Activated naive CD4-positive, alpha-beta T cell treated with anti-CD3 and anti-CD28 coated beads, Interleukin-2, amount 50 U/mL, for 16 hours (primary cell): Measurements from ENCODE around the gene CDK15.

Experiments
- DNase-seq: peaks from one replicate; pipeline ENCODE4 v3.0.0-alpha.2; 2020

CDK15 gene

DNA sequence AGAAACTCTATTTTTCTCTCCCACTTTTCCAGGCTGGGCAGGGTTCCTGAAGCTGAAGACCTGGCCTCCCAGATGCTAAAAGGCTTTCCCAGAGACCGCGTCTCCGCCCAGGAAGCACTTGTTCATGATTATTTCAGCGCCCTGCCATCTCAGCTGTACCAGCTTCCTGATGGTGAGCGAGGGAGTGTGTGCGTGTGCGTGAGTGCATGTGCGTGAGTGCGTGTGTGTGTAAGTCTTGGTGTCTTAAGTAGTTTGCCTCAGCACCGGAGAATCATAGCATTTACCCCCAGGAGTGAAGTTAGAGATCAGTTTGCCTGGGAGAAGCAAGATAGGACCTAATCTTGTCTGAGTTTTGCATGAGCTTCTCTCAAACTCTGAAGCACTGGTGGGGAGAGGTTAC, 73.7 kb downstream of the CDK15 start:
- DNase-seq, result no peak

DNA sequence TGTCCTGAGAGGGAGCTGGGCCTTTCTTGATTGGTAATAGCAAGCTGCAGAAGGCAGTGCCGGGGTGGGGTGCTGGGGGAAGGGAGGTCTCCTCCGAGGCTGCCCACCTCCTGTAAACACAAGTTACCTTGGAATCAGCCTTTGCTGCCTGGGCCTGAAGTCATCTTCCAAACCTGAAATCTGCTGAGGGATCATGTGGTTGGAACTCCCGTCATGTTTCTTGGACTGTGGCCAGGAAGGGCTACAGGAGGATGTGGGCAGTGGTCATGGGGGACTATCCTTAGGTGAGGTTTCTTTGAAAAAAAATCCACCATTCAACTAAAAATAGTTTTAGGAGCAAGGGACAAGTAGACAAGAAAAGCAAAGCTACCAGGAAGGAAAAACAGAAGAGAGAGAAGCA, 74.2 kb downstream of the CDK15 start:
- no peak for DNase-seq

DNA sequence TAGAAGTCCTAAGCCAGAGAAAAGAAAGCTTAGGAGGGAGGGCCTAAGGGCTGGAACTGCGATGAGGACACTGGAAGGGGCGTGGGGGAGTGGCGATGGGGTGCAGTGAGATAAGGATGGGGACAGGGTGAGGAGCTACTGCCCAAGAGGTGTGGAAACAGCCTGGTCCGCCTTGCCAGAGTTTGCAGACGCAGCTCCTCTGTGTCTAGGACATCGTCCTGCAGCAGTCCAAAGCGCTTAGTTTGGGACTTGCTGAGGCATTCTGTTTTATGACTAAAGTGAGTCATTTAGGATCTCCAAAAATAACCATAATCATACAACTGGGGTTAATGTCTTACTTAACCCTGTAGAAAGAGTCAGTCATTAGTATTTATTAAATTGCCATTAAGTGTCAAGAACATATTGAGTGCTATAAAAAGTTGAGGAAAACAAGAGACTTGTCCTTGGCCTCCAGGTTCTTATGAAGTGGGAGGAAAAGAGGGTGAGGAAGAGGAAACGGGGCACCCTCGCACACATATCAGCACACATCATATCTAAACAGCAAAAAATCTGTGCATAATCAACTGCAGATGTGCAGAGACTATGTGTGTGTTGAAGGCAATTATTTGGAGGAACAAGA, 74.8 kb downstream of the CDK15 start:
- no peak for DNase-seq

DNA sequence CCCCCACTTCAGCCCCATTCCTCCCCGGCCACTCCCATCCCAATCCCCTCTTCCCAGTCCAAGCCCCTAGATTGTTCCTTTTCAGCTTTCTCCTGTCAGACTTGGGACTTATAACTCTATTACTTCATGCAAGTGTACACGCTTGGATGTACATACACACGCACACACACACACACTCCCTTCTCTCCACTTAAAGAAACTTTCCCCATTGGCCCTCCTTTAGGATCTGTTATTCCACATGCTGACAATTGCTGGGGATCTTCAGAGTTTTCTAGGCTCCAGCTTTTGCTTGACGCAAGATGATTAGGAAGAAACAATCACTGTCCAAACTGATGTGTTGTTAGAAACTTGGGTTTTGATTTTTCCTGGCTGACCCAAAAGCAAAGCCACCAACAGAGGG, 75.4 kb downstream of the CDK15 start:
- DNase-seq, result no peak

DNA sequence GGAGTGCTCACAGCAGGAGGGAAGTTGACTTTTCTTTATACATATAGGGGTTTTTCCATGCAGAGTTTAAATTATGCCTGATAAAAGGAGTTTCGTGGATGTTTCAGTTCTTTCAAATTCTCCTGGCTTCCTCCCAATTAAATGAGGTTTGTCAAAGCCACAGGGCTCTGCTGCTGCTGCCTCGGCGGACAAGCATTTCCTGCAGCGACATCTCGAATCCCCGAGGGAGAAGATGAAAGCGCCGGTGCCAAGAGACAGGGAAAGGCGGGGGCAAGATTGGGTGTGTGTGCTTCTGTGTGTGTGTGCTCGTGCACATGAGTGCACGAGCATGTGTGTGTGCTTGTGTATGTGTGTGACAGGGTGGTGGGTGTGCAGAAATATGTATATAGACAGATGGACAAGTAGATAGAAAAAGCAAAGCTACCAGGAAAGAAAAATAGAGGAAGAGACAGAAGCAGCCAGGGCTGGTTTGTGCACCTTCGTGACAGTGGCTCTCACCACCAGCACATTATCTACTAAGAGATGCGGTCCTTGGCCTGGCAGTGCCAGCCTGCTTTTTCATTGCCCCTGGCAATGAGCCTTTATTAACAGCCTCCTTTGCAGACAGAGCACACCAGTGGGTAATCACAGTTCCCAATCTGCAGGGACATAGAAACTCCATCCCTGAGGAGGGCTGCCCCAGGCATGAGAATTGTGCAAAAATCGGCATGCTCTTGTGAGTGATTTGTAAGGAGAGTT, 76.2 kb downstream of the CDK15 start:
- no peak for DNase-seq

DNA sequence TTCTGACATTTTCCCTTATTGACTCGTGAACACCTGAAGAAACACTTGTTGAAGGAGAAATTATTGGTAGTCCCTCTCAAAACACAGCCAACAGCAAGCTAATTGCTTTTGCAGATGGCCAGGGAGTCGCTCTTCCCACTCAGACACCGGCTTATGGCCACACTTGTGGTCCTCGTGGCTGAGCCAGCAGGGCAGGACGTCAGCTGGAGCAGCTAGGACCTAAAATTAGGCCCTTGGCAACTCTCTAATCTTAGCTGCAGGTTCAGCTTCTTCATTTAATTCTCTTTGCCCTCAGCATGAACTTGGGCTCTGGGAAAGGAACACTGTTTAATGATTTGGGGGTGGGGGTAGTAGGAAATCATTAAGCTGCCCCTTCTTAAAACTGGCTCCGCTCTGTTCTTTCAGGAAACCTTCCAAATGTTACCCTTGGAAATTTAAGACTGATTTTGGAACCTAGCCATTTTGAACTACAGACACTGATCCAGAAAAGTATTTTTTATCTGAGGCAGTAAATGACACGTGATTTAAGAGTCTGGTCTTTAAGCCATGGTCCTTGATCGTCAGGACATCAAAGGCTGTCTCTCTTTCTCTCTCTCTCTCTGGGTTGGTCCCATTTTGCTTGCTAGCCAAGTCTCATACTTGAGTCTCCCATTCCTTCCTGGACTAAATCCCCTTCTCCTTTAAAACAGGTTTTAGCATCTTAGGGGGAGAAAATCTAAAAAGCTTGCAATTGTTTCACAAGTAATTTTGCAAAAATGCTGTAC, 77.5 kb downstream of the CDK15 start:
- no peak for DNase-seq

DNA sequence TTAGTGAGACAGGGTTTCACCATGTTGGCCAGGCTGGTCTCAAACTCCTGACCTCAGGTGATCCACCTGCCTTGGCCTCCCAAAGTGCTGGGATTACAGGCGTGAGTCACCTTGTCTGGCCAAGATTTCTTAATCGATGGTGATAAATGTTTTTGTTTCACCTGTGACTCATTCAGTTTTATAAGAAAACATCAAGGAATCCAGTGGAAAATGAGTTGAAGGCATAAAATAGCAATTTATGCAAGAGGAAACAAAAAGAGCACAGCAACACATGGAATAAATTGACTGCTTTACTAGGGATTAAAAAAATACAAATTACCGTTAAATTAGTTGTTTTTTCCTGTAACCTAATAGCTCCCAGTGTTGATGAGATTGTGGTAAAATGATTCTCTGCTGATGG, 80.2 kb downstream of the CDK15 start:
- DNase-seq, result no peak

DNA sequence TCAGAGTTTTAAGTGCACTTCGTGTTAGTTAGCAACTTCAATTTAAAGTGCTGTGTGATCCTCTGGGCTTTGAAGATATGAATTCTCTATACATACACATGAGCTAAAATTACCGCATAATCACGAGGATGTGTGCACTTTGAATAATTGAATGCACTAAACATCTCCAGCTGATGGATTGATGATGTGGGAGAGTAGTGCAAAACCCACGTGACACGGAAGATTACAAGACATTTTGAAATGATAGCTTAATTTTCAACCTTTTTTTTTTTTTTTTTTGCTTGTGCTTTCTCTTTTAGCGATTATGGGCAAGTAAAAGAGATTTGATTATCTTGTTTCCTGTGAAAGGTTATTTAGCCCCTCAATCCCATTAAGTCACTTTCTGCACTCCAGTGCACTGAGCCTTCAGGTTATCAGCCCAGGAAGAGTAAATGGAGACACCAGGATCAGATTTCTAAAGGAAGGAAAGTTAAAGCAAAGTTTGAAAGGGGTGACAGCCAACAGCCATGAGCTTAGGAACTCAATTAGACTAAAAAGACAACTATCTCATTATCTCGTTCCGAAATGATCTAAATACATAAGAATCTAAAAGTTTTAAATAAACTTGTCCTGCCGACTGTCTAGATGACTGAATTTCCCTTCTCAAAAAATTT, 81.6 kb downstream of the CDK15 start:
- no peak for DNase-seq

DNA sequence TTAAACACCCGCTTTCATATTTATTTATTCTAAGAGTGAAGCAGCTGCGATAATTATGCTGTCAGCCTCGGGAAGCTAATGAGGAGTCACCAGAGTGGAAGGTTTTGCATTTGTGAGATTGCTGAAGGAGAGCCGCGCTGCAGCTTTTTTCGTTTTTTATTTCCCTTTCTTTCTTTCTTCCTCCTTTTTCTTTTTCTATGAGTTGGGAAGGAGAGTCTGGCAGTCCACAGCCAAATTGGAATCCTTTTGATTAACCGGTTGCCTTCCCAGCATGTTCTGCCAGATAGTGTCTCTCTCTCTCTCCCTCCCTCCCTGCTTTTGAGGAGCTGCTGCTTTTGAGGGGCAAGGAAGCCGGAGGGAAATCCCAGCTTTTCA, 82.1 kb downstream of the CDK15 start:
- DNase-seq, result no peak

DNA sequence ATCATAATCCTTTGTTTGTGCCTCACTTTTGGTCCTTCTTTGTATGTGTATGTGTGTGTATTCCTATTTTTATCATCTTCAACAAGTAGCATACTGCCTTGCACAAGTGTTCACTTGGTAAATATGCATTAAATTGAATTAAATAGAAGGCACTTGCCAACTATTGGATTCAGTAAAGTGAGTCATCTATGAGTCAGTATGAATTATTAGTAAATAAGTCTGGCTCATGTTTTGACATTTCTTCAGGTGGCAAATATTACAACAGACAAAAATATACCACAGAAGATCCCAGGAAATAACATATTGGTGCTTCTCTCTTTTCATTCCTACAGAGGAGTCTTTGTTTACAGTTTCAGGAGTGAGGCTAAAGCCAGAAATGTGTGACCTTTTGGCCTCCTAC, 84.1 kb downstream of the CDK15 start:
- DNase-seq, result no peak

DNA sequence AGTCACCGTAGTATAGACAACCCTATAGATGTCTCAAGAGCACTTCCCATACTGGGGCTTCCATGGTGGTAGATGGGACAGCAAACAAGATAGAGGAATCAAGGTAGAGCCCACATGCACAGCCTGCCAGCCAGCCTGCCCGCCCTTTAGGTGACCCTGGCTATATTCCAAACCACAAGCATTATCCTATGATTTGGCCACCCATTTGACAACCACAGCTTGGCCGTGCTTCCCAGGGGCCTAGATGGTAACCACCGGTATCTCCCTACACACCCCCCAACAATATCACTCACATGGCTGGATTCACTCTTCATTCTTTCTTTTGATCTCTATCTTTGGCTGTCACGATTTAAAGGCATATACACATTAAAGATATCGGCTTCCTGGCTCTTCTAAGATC, 85.3 kb downstream of the CDK15 start:
- no peak for DNase-seq

DNA sequence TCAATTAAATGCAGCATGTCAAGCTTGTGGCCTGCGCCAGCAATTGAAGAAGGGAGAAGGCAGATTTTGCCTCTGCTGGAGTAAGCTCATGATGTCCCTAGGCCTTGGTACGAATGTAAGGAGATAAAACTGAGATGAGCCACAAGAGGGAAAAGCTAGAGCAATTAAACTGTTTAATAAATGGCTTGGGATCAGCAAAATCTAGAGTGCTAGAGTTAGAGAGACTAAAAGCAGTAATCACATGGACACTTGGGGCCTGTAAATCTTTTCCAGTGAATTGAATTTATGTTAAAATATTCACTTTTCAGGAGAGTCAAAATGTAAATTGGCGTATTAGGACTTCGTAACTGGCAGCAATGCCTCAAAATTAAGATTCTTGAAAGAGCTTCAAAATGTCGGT, 86.2 kb downstream of the CDK15 start:
- no peak for DNase-seq

DNA sequence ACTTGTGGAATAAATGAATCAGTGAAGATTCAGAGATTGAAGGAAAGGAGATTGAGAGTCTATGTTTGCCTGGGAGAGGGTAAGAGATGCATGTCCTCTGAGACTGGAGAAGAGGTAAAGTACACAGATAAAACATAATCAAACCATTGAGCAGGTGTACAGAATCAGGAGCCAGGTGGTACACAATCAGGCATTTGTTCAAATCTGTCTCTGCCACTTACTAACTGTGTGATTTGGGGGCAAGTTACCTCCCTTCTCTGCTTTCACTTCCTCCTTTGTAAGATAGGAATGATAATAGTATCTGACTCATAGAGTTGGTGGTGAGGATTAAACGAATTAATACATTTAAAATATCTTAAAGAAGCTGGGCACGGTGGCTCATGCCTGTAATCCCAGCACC, 94.0 kb downstream of the CDK15 start:
- DNase-seq, result no peak

DNA sequence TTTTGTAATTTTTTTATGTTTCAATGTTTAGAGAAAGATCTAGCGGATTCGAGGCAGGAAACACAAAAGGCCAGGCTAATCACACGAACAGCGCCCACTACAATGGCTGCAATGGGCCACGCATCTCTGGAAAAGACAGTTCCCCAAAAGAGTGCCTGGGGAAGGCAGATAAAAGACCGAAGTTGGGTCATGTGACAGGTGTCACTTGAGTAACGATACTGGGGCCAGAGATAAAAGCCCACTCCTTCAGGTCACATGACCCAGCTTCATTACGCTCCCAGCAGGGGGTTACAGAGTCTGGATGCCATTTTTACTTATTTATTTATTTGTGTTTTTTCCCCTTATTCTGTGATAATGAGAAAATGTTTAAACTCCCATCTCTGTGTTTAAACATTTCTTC, 95.4 kb downstream of the CDK15 start:
- no peak for DNase-seq

DNA sequence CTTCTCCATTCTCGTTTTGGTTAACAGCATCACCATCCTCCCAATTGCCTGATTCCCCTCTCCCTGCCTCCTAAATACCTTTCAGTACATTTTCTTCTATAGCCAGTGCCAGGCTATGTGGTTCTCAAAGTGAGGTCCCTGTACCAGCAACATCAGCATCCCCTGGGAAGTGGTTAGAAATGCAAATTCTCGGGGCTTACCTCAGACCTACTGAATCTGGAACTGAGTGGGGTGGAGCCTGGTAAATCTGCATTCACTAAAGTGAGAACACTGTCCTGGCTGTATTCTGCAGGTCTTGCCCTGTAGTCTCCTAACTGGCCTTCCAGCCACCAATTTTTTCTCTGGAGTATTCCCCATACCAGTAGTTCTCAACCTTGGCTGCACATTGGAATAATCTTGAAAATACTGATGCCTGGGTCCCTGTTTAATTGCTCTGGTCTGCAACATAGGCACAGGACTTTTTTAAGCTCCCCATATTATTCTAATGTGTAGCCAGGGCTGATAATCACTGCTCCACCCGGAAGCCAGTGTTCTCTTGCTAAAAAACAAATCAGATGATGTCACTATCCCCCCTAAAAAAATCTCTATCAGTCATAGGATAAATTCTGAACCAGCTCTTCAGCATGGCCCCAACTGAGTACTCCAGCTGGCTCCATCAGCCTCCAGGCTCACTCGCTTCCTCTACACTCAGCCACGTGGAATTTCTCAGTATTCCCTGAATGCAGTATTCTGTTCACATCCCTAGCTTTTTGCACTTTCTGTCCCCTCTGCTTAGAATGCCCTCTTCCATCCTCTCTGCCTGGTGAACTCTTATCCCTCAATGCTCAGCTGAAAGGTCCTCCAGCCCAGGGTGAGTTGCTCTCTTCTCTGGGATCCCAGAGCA, 98.4 kb downstream of the CDK15 start:
- DNase-seq, result no peak

DNA sequence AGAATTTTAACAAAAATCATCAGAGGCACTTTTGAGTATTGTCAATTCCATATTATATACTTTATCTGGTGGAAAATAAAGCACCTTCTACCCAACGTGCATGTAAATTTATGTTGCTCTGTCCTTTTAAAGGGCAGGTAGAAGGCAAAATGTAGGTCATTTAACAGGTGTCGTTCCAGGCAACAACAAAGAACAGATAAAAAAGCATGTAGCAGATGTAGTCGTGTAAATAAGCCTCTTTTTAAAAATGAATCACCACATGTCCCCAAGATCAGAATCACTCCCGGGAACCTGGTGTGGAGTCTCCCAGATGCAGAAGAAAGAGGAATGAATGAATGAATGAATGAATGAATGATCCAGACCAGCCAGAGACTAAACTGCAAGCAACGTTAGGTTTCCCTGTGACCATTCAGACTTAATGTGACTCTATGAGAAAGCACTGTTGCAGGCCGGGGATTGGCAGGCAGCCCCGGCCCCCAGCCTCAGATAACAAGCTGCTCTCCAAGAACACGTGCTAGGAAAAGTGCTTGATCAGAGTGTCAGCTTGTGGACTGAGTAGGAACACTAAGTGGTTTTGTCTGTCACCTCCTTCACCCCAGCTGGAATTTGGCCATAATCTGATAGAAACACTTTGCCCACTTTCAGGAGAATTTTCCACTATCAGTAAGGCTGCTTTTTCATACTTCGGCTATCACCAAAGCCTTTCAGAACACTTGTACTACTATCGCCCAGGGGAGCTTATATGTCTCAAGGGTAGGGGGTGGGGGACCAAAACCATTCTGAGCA, 100.6 kb downstream of the CDK15 start:
- no peak for DNase-seq

DNA sequence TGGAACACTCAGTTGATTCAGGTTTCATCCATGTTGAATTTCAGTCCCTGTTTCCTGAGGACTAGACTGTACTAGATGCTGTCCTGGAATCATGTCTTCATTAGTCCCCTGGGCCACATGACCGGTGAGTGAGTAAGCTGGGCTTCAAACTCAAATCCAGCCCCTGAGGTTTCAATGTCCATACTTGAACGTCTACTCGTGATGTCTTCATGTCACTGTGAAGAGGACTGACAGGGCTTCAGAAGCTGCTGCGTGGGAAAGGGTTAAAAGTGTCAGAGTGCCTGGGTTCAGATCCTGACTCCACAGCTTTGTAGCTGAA, 101.2 kb downstream of the CDK15 start:
- DNase-seq, result no peak

DNA sequence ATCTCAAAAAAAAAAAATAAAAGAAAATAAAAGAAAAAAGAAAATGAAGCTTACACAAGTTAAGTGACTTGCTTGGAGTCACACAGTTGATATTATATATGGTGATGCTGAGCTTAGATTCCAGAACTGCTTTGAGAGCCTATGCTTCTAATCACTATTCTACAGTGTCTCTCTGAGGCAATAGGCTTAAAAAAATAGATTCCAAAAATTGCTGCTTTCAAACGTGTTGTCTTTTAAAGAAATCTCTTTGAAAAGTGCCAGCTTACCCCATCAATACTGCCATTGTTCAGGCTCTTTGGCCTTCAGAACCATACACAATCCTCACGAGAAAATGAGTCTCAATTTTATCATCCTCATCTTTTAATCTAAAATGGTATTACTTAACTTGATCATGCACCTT, 102.6 kb downstream of the CDK15 start:
- DNase-seq, result no peak

DNA sequence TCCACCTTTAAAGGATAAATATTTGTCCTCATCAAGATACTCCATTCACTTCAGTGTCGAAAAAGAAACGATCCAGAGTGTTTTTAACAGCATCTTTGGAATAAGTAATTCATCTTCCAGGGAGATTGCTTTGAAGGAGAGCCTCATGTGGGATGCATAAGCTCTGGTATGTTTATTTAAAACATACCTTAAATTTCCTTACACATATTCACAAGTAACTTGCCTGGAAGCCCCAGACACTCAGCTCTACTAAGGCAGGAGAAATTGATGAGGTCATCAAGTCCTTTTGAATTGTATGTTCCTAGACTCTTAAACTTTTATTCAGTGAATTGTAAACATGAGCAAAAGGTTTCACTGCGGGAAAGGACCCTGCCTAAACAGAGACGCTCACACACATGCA, 103.0 kb downstream of the CDK15 start:
- no peak for DNase-seq

DNA sequence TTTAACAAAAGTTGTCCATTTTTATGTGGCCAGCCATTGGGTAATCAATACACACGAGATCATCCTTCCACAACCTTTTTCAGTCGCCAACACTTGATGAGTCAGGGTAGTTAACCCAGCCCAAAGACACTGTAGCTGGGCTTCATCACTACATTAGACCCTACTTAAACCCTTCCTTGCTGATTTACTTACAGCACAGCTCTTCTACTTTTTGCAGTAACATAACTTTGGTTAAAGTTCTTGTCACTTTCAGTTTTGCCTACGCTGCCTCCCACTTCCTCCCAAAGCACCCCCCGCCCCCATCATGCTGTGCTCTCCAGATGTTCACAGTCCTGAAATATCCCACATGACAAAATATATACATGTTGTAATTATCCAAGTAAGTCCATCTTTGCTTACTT, 103.6 kb downstream of the CDK15 start:
- no peak for DNase-seq

DNA sequence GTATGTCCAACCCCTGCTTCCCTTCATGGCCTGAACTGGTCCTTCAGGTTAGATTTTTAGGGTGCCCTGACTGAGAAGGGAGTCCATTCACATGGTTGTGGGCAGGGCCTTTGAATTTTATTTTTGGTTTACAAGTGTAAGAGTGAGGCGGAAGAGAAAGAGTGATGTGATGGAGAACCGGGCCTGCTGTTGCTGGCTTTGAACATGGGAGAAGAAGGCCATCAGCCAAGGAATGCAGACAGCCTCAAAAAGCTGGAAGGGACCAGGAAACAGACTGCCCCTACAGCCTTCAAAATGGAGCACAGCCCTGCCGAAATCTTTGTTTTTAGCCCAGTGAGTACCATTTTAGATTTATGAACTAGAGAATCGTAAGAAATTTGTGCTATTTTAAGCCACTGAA, 105.0 kb downstream of the CDK15 start:
- no peak for DNase-seq

DNA sequence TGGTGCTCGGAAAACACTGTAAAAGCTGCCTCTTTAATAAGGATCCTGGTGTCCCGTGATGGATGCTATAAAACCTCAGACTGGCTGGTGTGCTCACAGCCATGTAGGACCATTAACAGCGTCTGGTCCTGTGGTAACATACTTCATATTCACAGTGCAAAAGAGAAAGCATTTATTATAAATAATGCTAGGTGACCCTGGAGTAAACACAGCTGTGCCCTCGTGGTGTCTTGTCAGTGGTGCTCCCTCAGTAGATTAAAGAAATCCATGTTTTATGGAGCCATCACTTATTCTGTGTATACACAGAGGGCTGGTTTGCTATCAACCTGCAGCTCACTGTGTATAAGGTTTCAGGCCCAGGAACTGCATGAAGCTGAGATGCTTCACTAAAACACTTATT, 106.9 kb downstream of the CDK15 start:
- no peak for DNase-seq
